ENCODE measurements around the gene PLK1.

Gene PLK1

GRCh38 chr16:23682181-23682580 is 3.5 kb downstream of the PLK1 start:
- DNase-seq, result no peak

GRCh38 chr16:23683487-23683886 is 4.8 kb downstream of the PLK1 start:
- no peak for DNase-seq

- DNase-seq, result no peak
Measured at GRCh38 chr16:23687034-23687808, 8.5 kb downstream of the PLK1 start.

- DNase-seq, result no peak
Measured at GRCh38 chr16:23689442-23690187, 10.9 kb downstream of the PLK1 start.

- no peak for DNase-seq
Measured at GRCh38 chr16:23690771-23691482, 12.2 kb downstream of the PLK1 start.

- DNase-seq, result no peak
Measured at GRCh38 chr16:23691483-23692189, 12.9 kb downstream of the PLK1 start.

- no peak for DNase-seq
Measured at GRCh38 chr16:23692190-23692837, 13.6 kb downstream of the PLK1 start.

GRCh38 chr16:23694265-23694643 is 15.6 kb downstream of the PLK1 start:
- no peak for DNase-seq

GRCh38 chr16:23694644-23695373 is 16.1 kb downstream of the PLK1 start:
- DNase-seq, result no peak

GRCh38 chr16:23695756-23696155 is 17.1 kb downstream of the PLK1 start:
- no peak for DNase-seq

GRCh38 chr16:23699100-23699499 is 20.4 kb downstream of the PLK1 start:
- DNase-seq, result no peak

- no peak for DNase-seq
Measured at GRCh38 chr16:23700093-23700492, 21.4 kb downstream of the PLK1 start.

- DNase-seq, result no peak
Measured at GRCh38 chr16:23700509-23700908, 21.8 kb downstream of the PLK1 start.

GRCh38 chr16:23701045-23701444 is 22.4 kb downstream of the PLK1 start:
- DNase-seq, result no peak

GRCh38 chr16:23702951-23703350 is 24.3 kb downstream of the PLK1 start:
- no peak for DNase-seq

- DNase-seq, result no peak
Measured at GRCh38 chr16:23704772-23705516, 26.3 kb downstream of the PLK1 start.

GRCh38 chr16:23705517-23705902 is 26.8 kb downstream of the PLK1 start:
- DNase-seq, result no peak

- DNase-seq, result no peak
Measured at GRCh38 chr16:23706439-23706838, 27.8 kb downstream of the PLK1 start.

- DNase-seq, result no peak
Measured at GRCh38 chr16:23709536-23709935, 30.8 kb downstream of the PLK1 start.

GRCh38 chr16:23710008-23710407 is 31.3 kb downstream of the PLK1 start:
- no peak for DNase-seq

- DNase-seq, result no peak
Measured at GRCh38 chr16:23710504-23710903, 31.8 kb downstream of the PLK1 start.

All from NCI-H2029 treated with DMSO at 0.1 percent for 48 hours (cell line).